Osteoblast (primary cell): ENCODE measurements around the gene KATNB1. TPM values are rescaled to one million over a fixed set of nuclear protein-coding genes. Genes with fewer than 3 reads are reported as not detected.

Experiments
- DNase-seq: peaks from one replicate; pipeline ENCODE4 v3.0.0; 2011; ENCODE audit warnings: low spot score, mixed read lengths; ENCODE audit not compliant: insufficient read length; ENCODE audit errors: missing footprints
- H2AFZ ChIP-seq: 2 replicates; pipeline ENCODE4 v1.6.0; 2011; ENCODE audit warnings: mild to moderate bottlenecking, low read length
- H3K27ac ChIP-seq: 2 replicates; pipeline ENCODE4 v1.5.1; 2011; ENCODE audit warnings: mild to moderate bottlenecking, low read depth, low read length, moderate library complexity
- H3K27me3 ChIP-seq: 2 replicates; pipeline ENCODE4 v1.6.0; 2012; ENCODE audit warnings: mild to moderate bottlenecking, control low read depth, inconsistent platforms, low read length, moderate library complexity; ENCODE audit not compliant: insufficient read depth
- H3K36me3 ChIP-seq: 2 replicates; pipeline ENCODE4 v1.5.1; 2011; ENCODE audit warnings: mild to moderate bottlenecking, low read length, control low read depth, moderate library complexity; ENCODE audit not compliant: insufficient read depth
- H3K4me1 ChIP-seq: 2 replicates; pipeline ENCODE4 v1.5.1; 2011; ENCODE audit warnings: mild to moderate bottlenecking, low read length, control low read depth, moderate library complexity; ENCODE audit not compliant: insufficient read depth
- H3K4me2 ChIP-seq: 2 replicates; pipeline ENCODE4 v1.6.0; 2011; ENCODE audit warnings: mild to moderate bottlenecking, low read length; ENCODE audit not compliant: insufficient read depth
- H3K4me3 ChIP-seq: fragments of 200-600 bp; sonication (generic); 3 replicates; pipeline ENCODE4 v1.5.1; 2012; ENCODE audit warnings: mild to moderate bottlenecking, low read length, inconsistent platforms; ENCODE audit not compliant: insufficient read depth
- H3K79me2 ChIP-seq: 2 replicates; pipeline ENCODE4 v1.6.0; 2012; ENCODE audit warnings: mild to moderate bottlenecking, low read length, control low read depth, inconsistent platforms; ENCODE audit not compliant: insufficient read depth
- H3K9me3 ChIP-seq: 2 replicates; pipeline ENCODE4 v1.5.1; 2011; ENCODE audit warnings: low read depth, low read length, control low read depth
- H4K20me1 ChIP-seq: 2 replicates; pipeline ENCODE4 v1.6.0; 2012; ENCODE audit warnings: mild to moderate bottlenecking, low read length, control low read depth; ENCODE audit not compliant: insufficient read depth
- CTCF ChIP-seq: IDR thresholded peaks from 2 replicates; pipeline ENCODE4 v1.5.1; 2011; ENCODE audit warnings: mild to moderate bottlenecking, low read depth, low read length, moderate library complexity; ENCODE audit errors: extremely low read depth
- total RNA-seq: library from RNA; depleted of rRNA; stranded (reverse); fragments of >200 nt; gene quantifications from 2 replicates; pipeline ENCODE4 v1.2.3, GENCODE V29; 2012

Gene KATNB1
- total RNA-seq, 1 donor, result 24.6 TPM

DNA sequence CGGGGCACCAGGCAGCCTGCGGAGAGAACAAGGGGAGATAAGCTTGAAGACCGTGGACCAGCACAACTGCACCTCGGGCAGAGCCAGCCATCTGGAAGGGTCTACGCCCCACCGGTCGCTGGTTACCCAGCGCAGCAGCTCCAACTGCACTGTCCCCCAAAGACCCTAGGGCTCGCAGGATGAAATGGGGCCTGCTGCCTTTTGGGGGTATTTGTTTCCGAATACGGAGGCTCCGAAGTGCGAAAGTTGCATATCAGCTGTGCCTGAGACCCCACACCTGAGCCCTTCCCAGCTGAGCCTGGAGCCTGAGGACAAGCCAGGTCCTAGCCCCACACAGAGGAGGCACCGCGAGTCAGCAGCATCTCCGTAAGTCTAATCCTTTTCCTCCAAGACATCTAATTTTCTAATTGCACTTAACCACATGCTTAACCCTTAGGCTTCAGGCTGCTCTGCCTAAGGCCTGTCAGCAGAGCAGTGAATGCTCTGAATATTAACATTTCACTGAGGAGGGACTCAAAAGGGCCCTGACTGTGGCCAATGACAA lies 62.8 kb downstream of the KATNB1 start:
- Histone ChIP-seq H3K4me1 (peaks cover 23% of the 10 kb centered on the region), H3K27ac (no peak overlapping the region), H2AFZ (no peak overlapping the region), H4K20me1 (peaks cover 29% of the 10 kb centered on the region), H3K79me2 (peaks cover 57% of the 10 kb centered on the region), H3K4me3 (no peak overlapping the region), H3K36me3 (peaks cover 18% of the 10 kb centered on the region), H3K27me3 (no peaks in the 10 kb centered on the region), H3K4me2 (no peak overlapping the region), H3K9me3 (no peaks in the 10 kb centered on the region)
- TF ChIP-seq CTCF, result no peak
- DNase-seq, result peak; percentile 79

- Histone ChIP-seq H3K27ac (no peak overlapping the region), H4K20me1 (peaks cover 29% of the 10 kb centered on the region), H3K9me3 (no peaks in the 10 kb centered on the region), H3K36me3 (peaks cover 18% of the 10 kb centered on the region), H3K27me3 (no peaks in the 10 kb centered on the region), H3K4me2 (no peak overlapping the region), H2AFZ (no peak overlapping the region), H3K79me2 (peaks cover 57% of the 10 kb centered on the region), H3K4me3 (no peak overlapping the region), H3K4me1 (peaks cover 23% of the 10 kb centered on the region)
- no peak for TF ChIP-seq CTCF
- DNase-seq, result no peak
Measured at GRCh38 chr16:57798953-57799599, 63.5 kb downstream of the KATNB1 start.

DNA sequence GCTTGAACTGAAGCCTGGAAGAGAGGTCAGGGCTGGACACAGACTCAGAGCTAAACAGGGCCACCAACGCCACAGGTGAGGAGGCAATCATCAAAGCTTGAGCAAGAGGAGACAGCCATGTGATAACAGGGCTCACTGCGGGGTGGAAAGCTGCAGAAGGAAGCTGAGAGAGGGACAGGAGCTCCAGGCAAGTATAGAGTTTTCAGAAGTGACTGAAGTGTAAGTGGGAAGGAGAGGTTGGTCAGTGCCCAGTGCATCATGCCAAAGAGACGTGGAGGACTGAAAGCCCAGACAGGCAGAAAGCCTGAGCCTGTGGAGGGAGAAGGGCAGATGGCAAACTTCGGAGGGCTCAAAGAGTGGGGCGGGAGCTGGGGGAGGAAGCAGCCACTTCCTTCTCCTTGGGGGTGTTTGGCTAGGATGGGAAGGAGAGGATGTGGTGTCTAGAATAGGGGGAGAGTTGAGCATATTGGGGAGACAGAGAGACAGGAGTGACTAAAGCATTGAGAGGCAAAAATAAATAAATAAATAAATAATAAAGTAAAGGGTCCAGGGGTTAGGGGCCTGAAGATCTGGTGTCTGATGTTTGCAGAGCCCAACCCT lies 64.1 kb downstream of the KATNB1 start:
- no peak for TF ChIP-seq CTCF
- Histone ChIP-seq H3K36me3 (peaks cover 18% of the 10 kb centered on the region), H3K79me2 (peaks cover 55% of the 10 kb centered on the region), H4K20me1 (peaks cover 29% of the 10 kb centered on the region), H3K4me1 (peaks cover 23% of the 10 kb centered on the region), H3K4me2 (no peak overlapping the region), H3K27me3 (no peaks in the 10 kb centered on the region), H3K9me3 (no peaks in the 10 kb centered on the region), H2AFZ (no peak overlapping the region), H3K27ac (no peak overlapping the region), H3K4me3 (no peak overlapping the region)
- no peak for DNase-seq
